ENCODE measurements around the gene NCR1.
"Not testable (repeated sequence)": the region's sequence is repeated elsewhere in the genome, so short reads cannot be mapped to it uniquely, and the experiment has no call there.

NCR1 gene

GRCh38 chr19:54882758-54883157, 23.2 kb upstream of the NCR1 start:
- no peak for DNase-seq (ENCODE audit: insufficient read length, low spot score)

GRCh38 chr19:54883228-54883627, 22.7 kb upstream of the NCR1 start:
- DNase-seq (ENCODE audit: insufficient read length, low spot score): no peak
- FAIRE-seq: no peak
- TF ChIP-seq CTCF (IDR thresholded peaks at IDR 0.05; ENCODE audit: insufficient read depth, missing control alignments): no peak

More at GRCh38 chr19:54882758-54883157, 23.2 kb upstream of the NCR1 start:
- no peak for FAIRE-seq
- no peak for TF ChIP-seq CTCF (IDR thresholded peaks at IDR 0.05; ENCODE audit: insufficient read depth, missing control alignments)

- no peak for TF ChIP-seq CTCF (IDR thresholded peaks at IDR 0.05; ENCODE audit: insufficient read depth, missing control alignments)
- DNase-seq (ENCODE audit: insufficient read length, low spot score): no peak
- no peak for FAIRE-seq
These were observed 17.7 kb upstream of the NCR1 start for GRCh38 chr19:54888239-54888638.

- no peak for TF ChIP-seq CTCF (IDR thresholded peaks at IDR 0.05; ENCODE audit: insufficient read depth, missing control alignments)
- DNase-seq (ENCODE audit: insufficient read length, low spot score) (no peak), FAIRE-seq (no peak)
These were observed 16.4 kb upstream of the NCR1 start for GRCh38 chr19:54889566-54889965.

GRCh38 chr19:54893406-54893805, 12.5 kb upstream of the NCR1 start:
- DNase-seq (ENCODE audit: insufficient read length, low spot score): no peak
- no peak for TF ChIP-seq CTCF (IDR thresholded peaks at IDR 0.05; ENCODE audit: insufficient read depth, missing control alignments)
- no peak for FAIRE-seq

GRCh38 chr19:54894106-54894505, 11.8 kb upstream of the NCR1 start:
- FAIRE-seq; DNase-seq (ENCODE audit: insufficient read length, low spot score): not testable (repeated sequence)

GRCh38 chr19:54896036-54896435, 9.9 kb upstream of the NCR1 start:
- FAIRE-seq (no peak), DNase-seq (ENCODE audit: insufficient read length, low spot score) (no peak)
- TF ChIP-seq CTCF (IDR thresholded peaks at IDR 0.05; ENCODE audit: insufficient read depth, missing control alignments): no peak

GRCh38 chr19:54898685-54899084, 7.3 kb upstream of the NCR1 start:
- DNase-seq (ENCODE audit: insufficient read length, low spot score); FAIRE-seq: not testable (repeated sequence)

- not testable (repeated sequence) for FAIRE-seq; DNase-seq (ENCODE audit: insufficient read length, low spot score)
These were observed 6.3 kb upstream of the NCR1 start for GRCh38 chr19:54899646-54900045.

GRCh38 chr19:54901153-54901552, 4.8 kb upstream of the NCR1 start:
- not testable (repeated sequence) for FAIRE-seq; DNase-seq (ENCODE audit: insufficient read length, low spot score)

Data from D721Med (cell line).